IMR-90 (cell line): ENCODE measurements around the gene HNRNPA1L2. TPM values are rescaled to one million over a fixed set of nuclear protein-coding genes. Genes with fewer than 3 reads are reported as not detected.

Experiments used
- ATAC-seq: fragments of 200-7000 bp; cut with Tn5 transposase; 2 replicates; pipeline ENCODE4 v1.9.1; 2020; ENCODE audit warnings: low read depth, mild to moderate bottlenecking, moderate library complexity
- BruUV-seq: library from RNA; stranded (reverse); fragments of 400-500 nt; replicated peaks from 2 replicates; lab custom pipeline; 2021; lab: Mats Ljungman, UMichigan
- CTCF ChIA-PET: fragments of 300-600 bp; formaldehyde crosslinking; extraction: SDS; loops from one replicate; lab custom pipeline; 2021; ENCODE audit warnings: antibody characterized with exemption; lab: Yijun Ruan, JAX
- POLR2A ChIA-PET: fragments of 300-600 bp; sonication (Branson Sonifier 250); formaldehyde crosslinking; loops from one replicate; lab custom pipeline; 2022; ENCODE audit warnings: antibody characterized with exemption; ENCODE audit not compliant: unreplicated experiment; lab: Charles Lee
- DNase-seq: peaks from one replicate; pipeline ENCODE4 v3.0.0; 2013
- H2AFZ ChIP-seq: replicated peaks from 2 replicates; pipeline ENCODE3; 2013; ENCODE audit warnings: low read length, mild to moderate bottlenecking; ENCODE audit not compliant: poor library complexity
- H2AK5ac ChIP-seq: 2 replicates; pipeline ENCODE4 v1.6.1; 2013; ENCODE audit warnings: low read depth, low read length, inconsistent platforms
- H2AK9ac ChIP-seq: replicated peaks from 2 replicates; pipeline ENCODE3; 2013; ENCODE audit warnings: mild to moderate bottlenecking, low read depth, low read length, moderate library complexity; ENCODE audit not compliant: poor library complexity
- H2BK120ac ChIP-seq: 2 replicates; pipeline ENCODE4 v1.6.1; 2013; ENCODE audit warnings: low read depth, low read length, inconsistent platforms
- H2BK15ac ChIP-seq: 3 replicates; pipeline ENCODE4 v1.6.1; 2013; ENCODE audit warnings: low read depth, low read length, inconsistent platforms
- H2BK20ac ChIP-seq: 2 replicates; pipeline ENCODE4 v1.6.1; 2013; ENCODE audit warnings: low read depth, mild to moderate bottlenecking, inconsistent platforms, low read length, moderate library complexity
- H2BK5ac ChIP-seq: 2 replicates; pipeline ENCODE4 v1.6.1; 2013; ENCODE audit warnings: mild to moderate bottlenecking, low read depth, low read length, inconsistent platforms; ENCODE audit not compliant: poor library complexity, severe bottlenecking
- H3K14ac ChIP-seq: replicated peaks from 2 replicates; pipeline ENCODE4 v1.6.1; 2013; ENCODE audit warnings: low read depth, low read length, inconsistent platforms
- H3K18ac ChIP-seq: 2 replicates; pipeline ENCODE4 v1.6.1; 2013; ENCODE audit warnings: low read depth, low read length, control low read depth
- H3K23ac ChIP-seq: 2 replicates; pipeline ENCODE4 v1.6.1; 2013; ENCODE audit warnings: low read depth, low read length, inconsistent platforms
- H3K27ac ChIP-seq: 2 replicates; pipeline ENCODE4 v1.5.1; 2013; ENCODE audit warnings: mild to moderate bottlenecking, control low read depth, low read length; ENCODE audit not compliant: insufficient read depth
- H3K27me3 ChIP-seq: 2 replicates; pipeline ENCODE4 v1.6.1; 2013; ENCODE audit warnings: low read length; ENCODE audit not compliant: control insufficient read depth, insufficient read depth
- H3K36me3 ChIP-seq: 2 replicates; pipeline ENCODE4 v1.6.1; 2013; ENCODE audit warnings: low read length, mixed read lengths; ENCODE audit not compliant: control insufficient read depth, insufficient read depth
- H3K4ac ChIP-seq: 2 replicates; pipeline ENCODE4 v1.6.1; 2013; ENCODE audit warnings: low read depth, low read length, inconsistent platforms
- H3K4me1 ChIP-seq: 2 replicates; pipeline ENCODE4 v1.6.1; 2013; ENCODE audit warnings: low read length, mixed read lengths; ENCODE audit not compliant: control insufficient read depth, insufficient read depth
- H3K4me2 ChIP-seq: 2 replicates; pipeline ENCODE4 v1.6.1; 2013; ENCODE audit warnings: low read depth, mild to moderate bottlenecking, control low read depth, low read length, moderate library complexity
- H3K4me3 ChIP-seq: 2 replicates; pipeline ENCODE4 v1.5.1; 2013; ENCODE audit warnings: low read depth, mild to moderate bottlenecking, control low read depth, low read length, moderate library complexity; ENCODE audit not compliant: insufficient read depth
- H3K56ac ChIP-seq: 2 replicates; pipeline ENCODE4 v1.6.1; 2013; ENCODE audit warnings: low read length, inconsistent platforms; ENCODE audit not compliant: insufficient read depth; ENCODE audit errors: extremely low read depth
- H3K79me1 ChIP-seq, 2 experiments: 2 replicates each; pipeline ENCODE4 v1.6.1; 2013; ENCODE audit warnings: low read length in 2 of 2, inconsistent platforms in 1 of 2, low read depth in 1 of 2
- H3K9ac ChIP-seq: 2 replicates; pipeline ENCODE4 v1.6.1; 2013; ENCODE audit warnings: low read depth, low read length, control low read depth
- H3K9me1 ChIP-seq: 2 replicates; pipeline ENCODE4 v1.6.1; 2013; ENCODE audit warnings: low read length, inconsistent platforms; ENCODE audit not compliant: insufficient read depth
- H3K9me3 ChIP-seq: 2 replicates; pipeline ENCODE4 v1.6.1; 2013; ENCODE audit warnings: low read length; ENCODE audit not compliant: control insufficient read depth, insufficient read depth
- H4K20me1 ChIP-seq: 2 replicates; pipeline ENCODE4 v1.6.1; 2013; ENCODE audit warnings: low read length, inconsistent platforms; ENCODE audit not compliant: insufficient read depth
- H4K5ac ChIP-seq: 2 replicates; pipeline ENCODE4 v1.6.1; 2013; ENCODE audit warnings: mild to moderate bottlenecking, low read depth, low read length, control low read depth
- H4K8ac ChIP-seq, 2 experiments: 2 replicates each; pipeline ENCODE4 v1.6.1; 2013; ENCODE audit warnings: low read depth in 2 of 2, low read length in 2 of 2, control low read depth in 1 of 2, inconsistent platforms in 1 of 2
- H4K91ac ChIP-seq: 2 replicates; pipeline ENCODE4 v1.6.1; 2013; ENCODE audit warnings: low read depth, low read length, inconsistent platforms; ENCODE audit not compliant: insufficient read depth
- ELK1 ChIP-seq: fragments of 150-350 bp; IDR thresholded peaks from 2 replicates; pipeline ENCODE4 v1.6.1; 2016; ENCODE audit warnings: low read depth, mild to moderate bottlenecking, low read length, moderate library complexity, borderline replicate concordance
- MAFK ChIP-seq: IDR thresholded peaks from 2 replicates; pipeline ENCODE4 v1.6.1; 2012; ENCODE audit warnings: low read depth, low read length, improper control_type of control experiment
- MAZ ChIP-seq: IDR thresholded peaks from 2 replicates; pipeline ENCODE4 v1.6.1; 2012; ENCODE audit warnings: low read depth, mild to moderate bottlenecking, low read length, improper control_type of control experiment, moderate library complexity, borderline replicate concordance
- MXI1 ChIP-seq: IDR thresholded peaks from 2 replicates; pipeline ENCODE4 v1.6.1; 2012; ENCODE audit warnings: low read depth, mild to moderate bottlenecking, low read length, moderate library complexity, borderline replicate concordance
- POLR2A ChIP-seq: IDR thresholded peaks from 2 replicates; pipeline ENCODE4 v1.6.1; 2012; ENCODE audit warnings: mild to moderate bottlenecking, low read depth, low read length
- RAD21 ChIP-seq: IDR thresholded peaks from 2 replicates; pipeline ENCODE4 v1.6.1; 2012; ENCODE audit warnings: low read length, improper control_type of control experiment
- RCOR1 ChIP-seq: IDR thresholded peaks from 2 replicates; pipeline ENCODE4 v1.6.1; 2012; ENCODE audit warnings: mild to moderate bottlenecking, low read length, improper control_type of control experiment; ENCODE audit not compliant: insufficient replicate concordance
- RFX5 ChIP-seq: IDR thresholded peaks from 2 replicates; pipeline ENCODE4 v1.8.0; 2012; ENCODE audit warnings: low read depth, mild to moderate bottlenecking, low read length, moderate library complexity
- USF2 ChIP-seq: fragments of 150-350 bp; IDR thresholded peaks from 2 replicates; pipeline ENCODE4 v1.6.1; 2017; ENCODE audit warnings: mild to moderate bottlenecking, antibody characterized with exemption, low read length, low read depth
- WGBS, 2 experiments: methylation state at CpG; one replicate each; pipeline versions ENCODE4 v1.1.5 to v1.1.7; 2013; ENCODE audit warnings: missing lambda C conversion rate in 2 of 2; ENCODE audit not compliant: insufficient read length in 1 of 2; ENCODE audit errors: extremely low coverage in 2 of 2; 5-methylcytosine and 5-hydroxymethylcytosine counted together
- dilution Hi-C: fragments of 300-500 bp; cut with HindIII; formaldehyde crosslinking; loops from one replicate; pipeline ENCODE4 v1.14.3; 2018; ENCODE audit warnings: low sequenced_read_pairs; ENCODE audit not compliant: unreplicated experiment
- in situ Hi-C: fragments of 300-500 bp; cut with MboI; formaldehyde crosslinking; loops from 3 replicates; pipeline ENCODE4 v1.14.3; 2019; ENCODE audit warnings: low sequenced_read_pairs, inconsistent platforms, mixed read lengths
- intact Hi-C: fragments of 100-400 bp; cut with micrococcal nuclease; formaldehyde crosslinking; loops from 2 replicates; pipeline ENCODE4 v1.10.0; 2022
- polyA plus RNA-seq, 3 experiments: library from polyadenylated mRNA; depleted of rRNA; stranded (reverse); fragments of >200 nt; gene quantifications; 2 replicates each; pipeline ENCODE4 v1.2.3, GENCODE V29; 2012; ENCODE audit warnings: low replicate concordance in 1 of 3
- total RNA-seq: library from RNA; depleted of rRNA; stranded (reverse); fragments of >200 nt; gene quantifications from 2 replicates; pipeline ENCODE4 v1.2.3, GENCODE V29; 2012

Gene HNRNPA1L2
- total and polyA plus RNA-seq, 2 of the 4 experiments (the other 2 are of a cell fraction): 3.4 to 9.3 TPM

GRCh38 chr13:52617070-52618060 is 24.9 kb upstream of the HNRNPA1L2 start:
- peak; percentile 97 for ATAC-seq
- H2BK15ac ChIP-seq: peak overlapping the region; percentile 69; the same call in 2 of the 3 replicates
- H2BK120ac ChIP-seq: no peak overlapping the region
- H2BK20ac ChIP-seq: no peak overlapping the region
- peak overlapping the region; percentile 78 for H3K4ac ChIP-seq
- peaks cover 9% of the 10 kb centered on the region; the same call in 1 of the 2 replicates for H3K9me1 ChIP-seq
- no peaks in the 10 kb centered on the region for H3K36me3 ChIP-seq
- H2AK5ac ChIP-seq: no peak overlapping the region
- dilution Hi-C loops (no loop called here), in situ Hi-C loops (loop anchor here (25.0 kb wide), 1 partner anchor 520 kb away; no protein-coding TSS in a partner anchor), intact Hi-C loops (no loop called here)
- peak; percentile 59; the same call in 1 of the 2 replicates for TF ChIP-seq MAZ
- peak; percentile 51; the same call in 1 of the 2 replicates for TF ChIP-seq POLR2A
- no peak for TF ChIP-seq RFX5
- TF ChIP-seq USF2: no peak
- TF ChIP-seq MAFK: no peak
- peak; percentile 23 for TF ChIP-seq RCOR1
- no peak for TF ChIP-seq ELK1
- TF ChIP-seq RAD21: peak; percentile 35
- TF ChIP-seq MXI1: peak; percentile 23; the same call in 1 of the 2 replicates
- WGBS, 2 experiments: 2% methylated on average over 12 of the region's 51 CpGs; no CpG with 5 or more reads in 1 of the 2 experiments
- peak overlapping the region; percentile 94 for H3K14ac ChIP-seq
- peak overlapping the region; percentile 88 for H3K9ac ChIP-seq
- H4K8ac ChIP-seq: peak overlapping the region; percentile 86 to 92
- CTCF ChIA-PET: interaction anchor here (0.7 kb wide), 1 partner anchor 15 kb away, joined by 4 read pairs; no protein-coding TSS in a partner anchor
- peak overlapping the region; percentile 97 for H2AFZ ChIP-seq
- H4K91ac ChIP-seq: peak overlapping the region; percentile 91
- peak overlapping the region; percentile 79 for H3K4me2 ChIP-seq
- peak; percentile 83 for DNase-seq
- no peaks in the 10 kb centered on the region for H4K20me1 ChIP-seq
- no peaks in the 10 kb centered on the region for H3K4me1 ChIP-seq
- peak overlapping the region; percentile 58; the same call in 1 of the 2 replicates for H3K23ac ChIP-seq
- H4K5ac ChIP-seq: peak overlapping the region; percentile 89
- H3K4me3 ChIP-seq: peak overlapping the region; percentile 89
- H3K79me1 ChIP-seq: peaks cover 3 to 17% of the 10 kb centered on the region in 2 experiments; a peak in 3 of 4 replicates
- peak overlapping the region; percentile 42 for H3K18ac ChIP-seq
- H3K9me3 ChIP-seq: no peaks in the 10 kb centered on the region
- peak overlapping the region; percentile 68 for H3K27ac ChIP-seq
- H3K56ac ChIP-seq: peak overlapping the region; percentile 81; the same call in 1 of the 2 replicates
- peak overlapping the region; percentile 68 for H2BK5ac ChIP-seq
- no TSS peak for BruUV-seq
- peak overlapping the region; percentile 4 for H2AK9ac ChIP-seq
- H3K27me3 ChIP-seq: no peaks in the 10 kb centered on the region
- POLR2A ChIA-PET: interaction anchor here (0.5 to 0.7 kb wide), 3 partner anchors 32 to 482 kb away, joined by 3 to 24 read pairs (median 3); partner anchors contain the start of gene SUGT1
